ENCODE results near the gene PPP2R2B. TPM values are rescaled to one million over a fixed set of nuclear protein-coding genes. Genes with fewer than 3 reads are reported as not detected.
A peak's percentile ranks its signal among the peaks of the same experiment; 100 is the strongest.

PPP2R2B gene
- total RNA-seq, 1 donor from 2014 or later, result 0.95 TPM

GRCh38 chr5:146628950-146629349, 249.6 kb downstream of the PPP2R2B start:
- Histone ChIP-seq H3K4me1 (no peaks in the 10 kb centered on the region), H3K36me3 (no peaks in the 10 kb centered on the region), H3K27me3 (ENCODE audit: low read depth) (no peaks in the 10 kb centered on the region), H3K27ac (no peak overlapping the region), H3K9me3 (no peaks in the 10 kb centered on the region), H3K4me3 (no peak overlapping the region)
- intact Hi-C loops (cut with DNase I), result no loop called here
- DNase-seq (no peak), ATAC-seq (no peak)
- TF ChIP-seq, protein P1, sequence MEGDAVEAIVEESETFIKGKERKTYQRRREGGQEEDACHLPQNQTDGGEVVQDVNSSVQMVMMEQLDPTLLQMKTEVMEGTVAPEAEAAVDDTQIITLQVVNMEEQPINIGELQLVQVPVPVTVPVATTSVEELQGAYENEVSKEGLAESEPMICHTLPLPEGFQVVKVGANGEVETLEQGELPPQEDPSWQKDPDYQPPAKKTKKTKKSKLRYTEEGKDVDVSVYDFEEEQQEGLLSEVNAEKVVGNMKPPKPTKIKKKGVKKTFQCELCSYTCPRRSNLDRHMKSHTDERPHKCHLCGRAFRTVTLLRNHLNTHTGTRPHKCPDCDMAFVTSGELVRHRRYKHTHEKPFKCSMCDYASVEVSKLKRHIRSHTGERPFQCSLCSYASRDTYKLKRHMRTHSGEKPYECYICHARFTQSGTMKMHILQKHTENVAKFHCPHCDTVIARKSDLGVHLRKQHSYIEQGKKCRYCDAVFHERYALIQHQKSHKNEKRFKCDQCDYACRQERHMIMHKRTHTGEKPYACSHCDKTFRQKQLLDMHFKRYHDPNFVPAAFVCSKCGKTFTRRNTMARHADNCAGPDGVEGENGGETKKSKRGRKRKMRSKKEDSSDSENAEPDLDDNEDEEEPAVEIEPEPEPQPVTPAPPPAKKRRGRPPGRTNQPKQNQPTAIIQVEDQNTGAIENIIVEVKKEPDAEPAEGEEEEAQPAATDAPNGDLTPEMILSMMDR (IDR thresholded peaks at IDR 0.05), result no peak

- TF ChIP-seq, protein P1 (IDR thresholded peaks at IDR 0.05), result no peak
- H3K4me3 ChIP-seq, result no peak overlapping the region
- no peaks in the 10 kb centered on the region for H3K9me3 ChIP-seq
- no peaks in the 10 kb centered on the region for H3K4me1 ChIP-seq
- intact Hi-C loops (cut with DNase I), result no loop called here
- ATAC-seq (no peak), DNase-seq (no peak)
- no peaks in the 10 kb centered on the region for H3K36me3 ChIP-seq
- H3K27me3 ChIP-seq (ENCODE audit: low read depth), result no peaks in the 10 kb centered on the region
- no peak overlapping the region for H3K27ac ChIP-seq
Measured at GRCh38 chr5:146626936-146627335, 251.6 kb downstream of the PPP2R2B start.

DNA sequence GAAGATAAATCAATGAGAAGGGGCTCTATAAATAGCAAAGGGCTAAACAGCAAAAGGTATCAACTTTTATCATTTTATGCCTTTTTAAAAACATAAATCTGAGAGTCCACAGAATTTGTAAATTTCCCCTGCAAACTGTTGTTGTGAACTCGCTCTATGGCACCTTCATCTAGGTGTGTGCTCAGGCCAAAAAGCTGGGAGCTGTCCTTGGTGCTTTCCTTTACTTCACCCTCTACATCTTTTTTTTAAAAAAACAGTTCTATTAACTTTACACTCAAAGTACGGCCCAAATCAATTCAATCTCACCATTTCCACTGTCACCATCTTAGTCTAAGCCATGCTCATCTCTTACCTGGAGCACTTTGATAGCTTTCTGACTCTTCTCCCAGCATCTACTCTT, 254.4 kb downstream of the PPP2R2B start:
- H3K4me3 ChIP-seq, result no peak overlapping the region
- TF ChIP-seq, protein P1 (IDR thresholded peaks at IDR 0.05), result no peak
- ATAC-seq, result no peak
- H3K4me1 ChIP-seq, result no peaks in the 10 kb centered on the region
- no peak overlapping the region for H3K27ac ChIP-seq
- H3K36me3 ChIP-seq, result no peaks in the 10 kb centered on the region
- no peak for DNase-seq
- H3K9me3 ChIP-seq, result no peaks in the 10 kb centered on the region
- intact Hi-C loops (cut with DNase I), result no loop called here
- no peaks in the 10 kb centered on the region for H3K27me3 ChIP-seq (ENCODE audit: low read depth)

- ATAC-seq (no peak), DNase-seq (no peak)
- H3K4me3 ChIP-seq, result no peak overlapping the region
- H3K4me1 ChIP-seq, result no peaks in the 10 kb centered on the region
- TF ChIP-seq, protein P1 (IDR thresholded peaks at IDR 0.05), result no peak
- intact Hi-C loops (cut with DNase I), result no loop called here
- H3K27me3 ChIP-seq (ENCODE audit: low read depth), result no peaks in the 10 kb centered on the region
- no peaks in the 10 kb centered on the region for H3K36me3 ChIP-seq
- H3K9me3 ChIP-seq, result no peaks in the 10 kb centered on the region
- H3K27ac ChIP-seq, result no peak overlapping the region
Measured at GRCh38 chr5:146623666-146624065, 254.9 kb downstream of the PPP2R2B start.

GRCh38 chr5:146623009-146623408, 255.5 kb downstream of the PPP2R2B start:
- Histone ChIP-seq H3K36me3 (no peaks in the 10 kb centered on the region), H3K27ac (no peak overlapping the region), H3K4me1 (no peaks in the 10 kb centered on the region), H3K4me3 (no peak overlapping the region), H3K27me3 (ENCODE audit: low read depth) (no peaks in the 10 kb centered on the region), H3K9me3 (no peaks in the 10 kb centered on the region)
- DNase-seq (no peak), ATAC-seq (no peak)
- TF ChIP-seq, protein P1 (IDR thresholded peaks at IDR 0.05), result no peak
- intact Hi-C loops (cut with DNase I), result no loop called here

DNA sequence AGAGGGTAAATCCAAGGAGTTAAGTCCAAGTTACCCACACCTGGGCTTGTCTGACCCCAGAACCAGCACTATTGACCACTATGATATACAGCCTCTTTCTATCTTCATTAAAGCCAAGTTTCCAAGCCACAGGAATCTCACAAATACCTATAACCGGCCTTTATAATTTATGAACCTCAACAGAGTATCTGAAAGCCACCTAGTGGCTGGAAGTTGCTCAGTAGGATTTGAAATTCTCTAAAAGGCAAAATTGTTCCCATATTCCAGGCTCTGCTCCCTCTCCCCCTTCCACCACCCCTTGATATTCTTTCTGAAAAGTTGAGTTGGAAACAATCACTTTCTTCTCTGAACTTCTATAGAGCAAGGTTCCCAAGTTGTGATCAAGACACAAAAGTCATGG, 256.2 kb downstream of the PPP2R2B start:
- TF ChIP-seq, protein P1 (IDR thresholded peaks at IDR 0.05), result peak; percentile 8
- no peaks in the 10 kb centered on the region for H3K9me3 ChIP-seq
- no peak for ATAC-seq
- no peaks in the 10 kb centered on the region for H3K4me1 ChIP-seq
- intact Hi-C loops (cut with DNase I), result no loop called here
- no peak for DNase-seq
- H3K36me3 ChIP-seq, result no peaks in the 10 kb centered on the region
- no peaks in the 10 kb centered on the region for H3K27me3 ChIP-seq (ENCODE audit: low read depth)
- H3K4me3 ChIP-seq, result no peak overlapping the region
- no peak overlapping the region for H3K27ac ChIP-seq
